Measurements from ENCODE around the gene ENTPD8. TPM values are rescaled to one million over a fixed set of nuclear protein-coding genes. Genes with fewer than 3 reads are reported as not detected.
A peak's percentile ranks its signal among the peaks of the same experiment; 100 is the strongest.

The ENTPD8 gene
- total RNA-seq, 1 experiment from 2014 or later: not detected

DNA sequence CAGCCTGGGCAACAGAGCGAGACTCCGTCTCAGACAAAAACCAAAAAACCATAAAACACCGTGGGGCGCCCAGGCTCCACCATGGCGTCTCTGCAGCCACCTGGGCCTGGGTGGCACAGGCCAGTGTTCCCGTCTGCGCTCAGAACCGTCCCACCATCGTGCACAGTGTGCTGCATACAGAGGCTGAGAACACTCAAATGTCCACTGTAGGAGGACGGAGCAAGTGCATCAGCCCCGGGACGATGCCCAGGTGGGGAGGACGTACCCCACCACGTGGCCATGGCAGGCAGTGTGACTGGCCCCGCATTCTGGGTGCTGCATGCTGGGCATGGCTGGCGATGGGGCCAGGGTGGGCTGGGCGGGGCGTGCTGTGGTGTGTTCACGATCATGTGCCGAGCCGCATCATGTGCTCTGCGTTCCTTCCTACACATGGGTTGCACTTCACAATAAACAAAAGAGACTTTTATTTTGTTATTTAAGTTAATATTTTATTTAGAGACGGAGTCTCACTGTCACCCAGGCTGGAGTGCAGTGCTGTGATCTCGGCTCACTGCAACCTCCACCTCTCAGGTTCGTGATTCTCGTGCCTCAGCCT lies 56.0 kb downstream of the ENTPD8 start:
- BruUV-seq (replicated peaks): no TSS peak
- Mint-ChIP-seq H3K36me3 (ENCODE audit: insufficient read depth, unreplicated experiment) (peaks cover 9% of the 10 kb centered on the region), H3K4me3 (ENCODE audit: unreplicated experiment) (no peak overlapping the region), H3K27me3 (ENCODE audit: insufficient read depth, unreplicated experiment) (no peaks in the 10 kb centered on the region), H3K4me1 (ENCODE audit: insufficient read depth, unreplicated experiment) (no peaks in the 10 kb centered on the region), H3K9me3 (ENCODE audit: unreplicated experiment) (no peaks in the 10 kb centered on the region), H3K27ac (ENCODE audit: low read depth, unreplicated experiment) (peak overlapping the region; percentile 66)
- no peak for DNase-seq (ENCODE audit: unreplicated experiment)
- ChIA-PET POLR2A (no interaction called here), CTCF (interaction anchor here (0.6 to 0.9 kb wide), 3 partner anchors 35 to 433 kb away, joined by 3 to 5 read pairs (median 3); partner anchors contain the start of gene LCN12)
- intact Hi-C loops (cut with micrococcal nuclease): no loop called here
- TF ChIP-seq, protein P1, sequence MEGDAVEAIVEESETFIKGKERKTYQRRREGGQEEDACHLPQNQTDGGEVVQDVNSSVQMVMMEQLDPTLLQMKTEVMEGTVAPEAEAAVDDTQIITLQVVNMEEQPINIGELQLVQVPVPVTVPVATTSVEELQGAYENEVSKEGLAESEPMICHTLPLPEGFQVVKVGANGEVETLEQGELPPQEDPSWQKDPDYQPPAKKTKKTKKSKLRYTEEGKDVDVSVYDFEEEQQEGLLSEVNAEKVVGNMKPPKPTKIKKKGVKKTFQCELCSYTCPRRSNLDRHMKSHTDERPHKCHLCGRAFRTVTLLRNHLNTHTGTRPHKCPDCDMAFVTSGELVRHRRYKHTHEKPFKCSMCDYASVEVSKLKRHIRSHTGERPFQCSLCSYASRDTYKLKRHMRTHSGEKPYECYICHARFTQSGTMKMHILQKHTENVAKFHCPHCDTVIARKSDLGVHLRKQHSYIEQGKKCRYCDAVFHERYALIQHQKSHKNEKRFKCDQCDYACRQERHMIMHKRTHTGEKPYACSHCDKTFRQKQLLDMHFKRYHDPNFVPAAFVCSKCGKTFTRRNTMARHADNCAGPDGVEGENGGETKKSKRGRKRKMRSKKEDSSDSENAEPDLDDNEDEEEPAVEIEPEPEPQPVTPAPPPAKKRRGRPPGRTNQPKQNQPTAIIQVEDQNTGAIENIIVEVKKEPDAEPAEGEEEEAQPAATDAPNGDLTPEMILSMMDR (IDR thresholded peaks at IDR 0.05; ENCODE audit: unreplicated experiment): no peak

Small RNA genes within 50 kb of the gene (microRNA-seq; reads per million reads assigned to microRNA genes)
- gene MIR7114: 3.7 reads per million, percentile 28 among the genes with 10 or more reads in this experiment

Other genes with a start within 250 kb of the ENTPD8 start
- gene TPRN, start 240.6 kb downstream of the ENTPD8 start, total RNA-seq (2022): 12.6 and 13.4 TPM in 2 replicates
- gene TMEM203, start 235.7 kb downstream of the ENTPD8 start, total RNA-seq (2022): 31.4 and 35.6 TPM in 2 replicates
- gene NDOR1, start 235.7 kb downstream of the ENTPD8 start, total RNA-seq (2022): 16.6 and 18.0 TPM in 2 replicates
- gene RNF208, start 219.1 kb downstream of the ENTPD8 start, total RNA-seq (2022): 2.5 and 3.1 TPM in 2 replicates
- gene CYSRT1, start 216.2 kb downstream of the ENTPD8 start, total RNA-seq (2022): 1.4 and 1.8 TPM in 2 replicates
- 0.16 and 0.44 TPM in 2 replicates for gene RNF224, start 213.9 kb downstream of the ENTPD8 start, total RNA-seq (2022)
- not detected in 2 replicates for gene SLC34A3, start 210.5 kb downstream of the ENTPD8 start, total RNA-seq (2022)
- gene TUBB4B, start 200.1 kb downstream of the ENTPD8 start, total RNA-seq (2022): 171 and 180 TPM in 2 replicates
- gene STPG3, start 190.1 kb downstream of the ENTPD8 start, total RNA-seq (2022): not detected in 2 replicates
- gene NELFB, start 186.0 kb downstream of the ENTPD8 start, total RNA-seq (2022): 38.0 and 40.5 TPM in 2 replicates
- gene TOR4A, start 163.6 kb downstream of the ENTPD8 start, total RNA-seq (2022): 20.6 and 21.9 TPM in 2 replicates
- 1.4 and 2.2 TPM in 2 replicates for gene NRARP, start 139.1 kb downstream of the ENTPD8 start, total RNA-seq (2022)
- gene EXD3, start 18.2 kb downstream of the ENTPD8 start, total RNA-seq (2022): 17.1 and 23.9 TPM in 2 replicates
- gene NOXA1, start 18.0 kb downstream of the ENTPD8 start, total RNA-seq (2022): 8.2 and 8.9 TPM in 2 replicates
- 37.8 and 43.1 TPM in 2 replicates for gene NSMF, start 18.0 kb upstream of the ENTPD8 start, total RNA-seq (2022)
- gene PNPLA7, start 109.0 kb upstream of the ENTPD8 start, total RNA-seq (2022): 0.86 and 1.2 TPM in 2 replicates
- gene MRPL41, start 110.5 kb upstream of the ENTPD8 start, total RNA-seq (2022): 37.6 and 43.0 TPM in 2 replicates
- 45.7 and 46.4 TPM in 2 replicates for gene DPH7, start 137.6 kb upstream of the ENTPD8 start, total RNA-seq (2022)
- gene ZMYND19, start 149.2 kb upstream of the ENTPD8 start, total RNA-seq (2022): 42.9 and 51.9 TPM in 2 replicates
- 88.9 and 125 TPM in 2 replicates for gene ARRDC1, start 164.3 kb upstream of the ENTPD8 start, total RNA-seq (2022)
- gene EHMT1, start 177.6 kb upstream of the ENTPD8 start, total RNA-seq (2022): 77.2 and 79.7 TPM in 2 replicates

All from MCF 10A (cell line).